ENCODE data around the gene STT3A.

DNA sequence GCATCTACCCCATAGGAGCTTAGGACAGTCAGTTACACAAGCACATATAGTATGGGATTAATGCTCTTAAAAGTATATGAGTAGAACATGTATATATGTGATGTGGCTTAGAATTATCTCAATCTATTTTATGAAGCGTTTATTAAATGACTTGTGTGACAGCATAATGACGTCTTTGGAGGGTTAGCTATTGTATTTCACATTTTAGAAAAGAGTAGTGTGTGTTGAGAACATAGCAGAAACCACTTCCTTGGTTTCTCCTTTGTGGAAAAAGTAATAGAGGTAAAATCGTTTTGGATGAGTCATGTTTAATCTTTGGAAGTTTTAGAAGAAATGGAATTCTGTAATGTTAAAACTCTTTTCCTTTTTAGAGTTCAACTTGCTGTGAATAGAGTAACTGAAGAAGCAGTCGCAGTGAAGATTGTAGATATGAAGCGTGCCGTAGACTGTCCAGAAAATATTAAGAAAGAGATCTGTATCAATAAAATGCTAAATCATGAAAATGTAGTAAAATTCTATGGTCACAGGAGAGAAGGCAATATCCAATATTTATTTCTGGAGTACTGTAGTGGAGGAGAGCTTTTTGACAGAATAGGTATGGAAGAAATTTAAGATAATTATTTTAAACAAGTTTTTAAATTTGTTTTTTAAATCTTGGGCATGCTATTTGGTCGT lies 34.7 kb downstream of the STT3A start:
- TF ChIP-seq, protein P1, sequence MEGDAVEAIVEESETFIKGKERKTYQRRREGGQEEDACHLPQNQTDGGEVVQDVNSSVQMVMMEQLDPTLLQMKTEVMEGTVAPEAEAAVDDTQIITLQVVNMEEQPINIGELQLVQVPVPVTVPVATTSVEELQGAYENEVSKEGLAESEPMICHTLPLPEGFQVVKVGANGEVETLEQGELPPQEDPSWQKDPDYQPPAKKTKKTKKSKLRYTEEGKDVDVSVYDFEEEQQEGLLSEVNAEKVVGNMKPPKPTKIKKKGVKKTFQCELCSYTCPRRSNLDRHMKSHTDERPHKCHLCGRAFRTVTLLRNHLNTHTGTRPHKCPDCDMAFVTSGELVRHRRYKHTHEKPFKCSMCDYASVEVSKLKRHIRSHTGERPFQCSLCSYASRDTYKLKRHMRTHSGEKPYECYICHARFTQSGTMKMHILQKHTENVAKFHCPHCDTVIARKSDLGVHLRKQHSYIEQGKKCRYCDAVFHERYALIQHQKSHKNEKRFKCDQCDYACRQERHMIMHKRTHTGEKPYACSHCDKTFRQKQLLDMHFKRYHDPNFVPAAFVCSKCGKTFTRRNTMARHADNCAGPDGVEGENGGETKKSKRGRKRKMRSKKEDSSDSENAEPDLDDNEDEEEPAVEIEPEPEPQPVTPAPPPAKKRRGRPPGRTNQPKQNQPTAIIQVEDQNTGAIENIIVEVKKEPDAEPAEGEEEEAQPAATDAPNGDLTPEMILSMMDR (conservative IDR thresholded peaks at IDR 0.05; ENCODE audit: low read length): no peak
- no peak for TF ChIP-seq EZH2phosphoT487 (IDR thresholded peaks at IDR 0.05; ENCODE audit: borderline replicate concordance, low read depth, low read length)
